ENCODE results near the gene SULT4A1.

Gene SULT4A1

GRCh38 chr22:43827003-43827735, 35.1 kb downstream of the SULT4A1 start:
- DNase-seq: no peak

- no peak for DNase-seq
Measured at GRCh38 chr22:43826142-43827002, 35.9 kb downstream of the SULT4A1 start.

GRCh38 chr22:43825651-43826050, 36.7 kb downstream of the SULT4A1 start:
- no peak for DNase-seq

- no peak for DNase-seq
Measured at GRCh38 chr22:43824724-43825420, 37.4 kb downstream of the SULT4A1 start.

- no peak for DNase-seq
Measured at GRCh38 chr22:43823911-43824665, 38.2 kb downstream of the SULT4A1 start.

GRCh38 chr22:43823353-43823908, 38.9 kb downstream of the SULT4A1 start:
- DNase-seq: no peak

GRCh38 chr22:43821606-43822425, 40.5 kb downstream of the SULT4A1 start:
- no peak for DNase-seq

- no peak for DNase-seq
Measured at GRCh38 chr22:43820651-43821305, 41.5 kb downstream of the SULT4A1 start.

- DNase-seq: no peak
Measured at GRCh38 chr22:43819931-43820640, 42.2 kb downstream of the SULT4A1 start.

GRCh38 chr22:43819421-43819921, 42.8 kb downstream of the SULT4A1 start:
- DNase-seq: no peak

- no peak for DNase-seq
Measured at GRCh38 chr22:43818981-43819380, 43.3 kb downstream of the SULT4A1 start.

- no peak for DNase-seq
Measured at GRCh38 chr22:43817402-43817801, 44.9 kb downstream of the SULT4A1 start.

- no peak for DNase-seq
Measured at GRCh38 chr22:43814264-43814663, 48.0 kb downstream of the SULT4A1 start.

GRCh38 chr22:43812890-43813289, 49.4 kb downstream of the SULT4A1 start:
- no peak for DNase-seq

GRCh38 chr22:43812149-43812842, 50.0 kb downstream of the SULT4A1 start, which contains the start of gene EFCAB6:
TSS of gene EFCAB6 (minus strand) at chr22:43812305. CDS start at chr22:43782318, 29,987 bp downstream.
- DNase-seq: peak; percentile 42

- DNase-seq: no peak
Measured at GRCh38 chr22:43811777-43812148, 50.5 kb downstream of the SULT4A1 start.

GRCh38 chr22:43802897-43803495, 59.3 kb downstream of the SULT4A1 start:
- no peak for DNase-seq

GRCh38 chr22:43800970-43801369, 61.3 kb downstream of the SULT4A1 start:
- DNase-seq: no peak

- DNase-seq: no peak
Measured at GRCh38 chr22:43798492-43798891, 63.8 kb downstream of the SULT4A1 start.
